Parietal lobe (tissue), 1 donor: Measurements from ENCODE around the gene KRT1. TPM values are rescaled to one million over a fixed set of nuclear protein-coding genes. Genes with fewer than 3 reads are reported as not detected.

ENCODE experiments used
- total RNA-seq: library from RNA; depleted of rRNA; stranded (reverse); fragments of >200 nt; gene quantifications from one replicate; pipeline ENCODE4 v1.2.3, GENCODE V29; 2014

KRT1 gene
- total RNA-seq, result 0.31 TPM

DNA sequence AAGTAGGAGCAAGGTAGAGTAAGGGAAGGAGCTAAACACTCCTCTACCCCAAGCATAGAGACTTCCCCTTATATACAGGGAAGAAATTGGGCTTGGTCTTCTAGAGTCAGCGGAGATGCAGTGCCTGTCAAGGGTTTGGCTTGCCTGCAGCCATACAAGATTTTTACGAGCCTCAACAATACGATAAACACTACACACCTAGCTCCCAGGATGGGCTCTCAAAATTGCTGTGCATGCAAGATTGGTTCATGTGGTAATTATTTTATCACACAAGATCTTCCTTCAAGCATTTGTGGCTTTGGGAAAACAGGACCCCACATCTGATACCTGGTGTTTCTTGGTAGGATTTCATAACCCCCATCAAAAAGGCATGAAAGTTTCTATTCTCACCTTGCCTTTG is at the start of gene KRT1:
KRT1 (minus strand) TSS at position 45 of the 400 bp plus-strand sequence. CDS start 59 bp downstream, outside the sequence.

DNA sequence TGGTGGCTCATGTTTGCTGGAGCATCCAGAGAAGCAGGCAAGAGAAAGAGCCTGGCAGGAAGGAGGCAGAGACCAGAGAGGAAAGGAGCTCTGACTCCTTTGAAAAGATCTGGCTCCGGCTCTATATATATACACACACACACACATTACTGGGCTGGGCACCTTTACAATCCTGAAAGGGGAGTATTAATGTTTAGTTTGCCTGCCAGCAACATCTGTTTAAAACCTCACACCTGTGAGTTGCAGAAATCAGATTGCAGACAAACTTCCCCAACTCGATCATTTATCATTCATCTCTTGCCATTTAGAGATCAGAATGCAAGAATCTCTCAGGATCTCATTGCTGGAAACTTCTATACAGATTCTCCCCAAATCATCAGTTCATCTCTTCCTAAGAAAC is 23.2 kb upstream of the KRT1 start, which contains the start of gene KRT77:
KRT77 (minus strand) TSS at position 101 of the 400 bp plus-strand sequence; CDS start at position 11, 90 bp downstream.

DNA sequence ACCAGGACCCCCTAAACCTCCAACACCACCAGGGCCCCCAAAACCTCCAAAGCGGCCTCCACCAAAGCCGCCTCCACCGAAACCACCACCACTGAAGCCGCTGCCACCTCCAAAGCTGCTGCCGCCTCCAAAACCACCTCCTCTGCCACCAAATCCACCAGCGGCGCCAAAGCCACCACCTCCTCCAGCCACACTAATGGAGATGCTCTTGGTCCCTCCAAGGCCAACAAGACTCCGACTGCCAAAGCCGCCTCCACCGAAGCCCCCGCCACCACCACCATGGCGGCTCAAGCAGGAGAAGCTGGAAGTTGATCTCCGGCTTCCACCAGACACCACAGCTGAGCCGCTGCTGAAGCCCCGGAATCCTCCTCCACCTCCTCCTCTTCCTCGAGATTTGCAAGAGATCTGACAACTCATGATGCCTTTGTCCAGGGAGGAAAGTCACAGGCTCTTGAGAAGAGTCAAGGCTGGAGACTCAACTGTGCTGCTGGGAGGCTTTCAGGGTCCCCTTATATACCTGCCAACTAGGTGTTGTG is 28.4 kb downstream of the KRT1 start, which contains the start of gene KRT2:
KRT2 (minus strand) TSS at position 486 of the 536 bp plus-strand sequence; CDS start at position 417, 69 bp downstream.

Other genes with a start within 250 kb of the KRT1 start
- not detected for gene KRT75, start 246.0 kb downstream of the KRT1 start, total RNA-seq
- not detected for gene KRT6B, start 228.3 kb downstream of the KRT1 start, total RNA-seq
- not detected for gene KRT6C, start 206.6 kb downstream of the KRT1 start, total RNA-seq
- gene KRT6A, start 187.2 kb downstream of the KRT1 start, total RNA-seq, result not detected
- gene KRT5, start 160.0 kb downstream of the KRT1 start, total RNA-seq, result not detected
- not detected for gene KRT71, start 127.3 kb downstream of the KRT1 start, total RNA-seq
- not detected for gene KRT74, start 106.6 kb downstream of the KRT1 start, total RNA-seq
- not detected for gene KRT72, start 78.9 kb downstream of the KRT1 start, total RNA-seq
- gene KRT73, start 61.8 kb downstream of the KRT1 start, total RNA-seq, result not detected
- gene KRT2, start 28.2 kb downstream of the KRT1 start, total RNA-seq, result not detected
- not detected for gene KRT77, start 23.1 kb upstream of the KRT1 start, total RNA-seq
- gene KRT76, start 96.9 kb upstream of the KRT1 start, total RNA-seq, result not detected
- not detected for gene KRT3, start 115.7 kb upstream of the KRT1 start, total RNA-seq
- gene KRT4, start 133.7 kb upstream of the KRT1 start, total RNA-seq, result not detected
- gene KRT79, start 153.9 kb upstream of the KRT1 start, total RNA-seq, result not detected
- not detected for gene KRT78, start 168.6 kb upstream of the KRT1 start, total RNA-seq
- not detected for gene KRT8, start 224.7 kb upstream of the KRT1 start, total RNA-seq